Body of pancreas (tissue), 4 donors: ENCODE measurements around the gene P3H3. TPM values are rescaled to one million over a fixed set of nuclear protein-coding genes. Genes with fewer than 3 reads are reported as not detected.
"Not testable (repeated sequence)": the region's sequence is repeated elsewhere in the genome, so short reads cannot be mapped to it uniquely, and the experiment has no call there.

Source experiments
- ATAC-seq: fragments of 150-250 bp; one replicate; pipeline ENCODE4 v1.9.1; 2016
- DNase-seq, 4 donors: peaks; one replicate each; pipeline ENCODE4 v3.0.0-alpha.2; 2019
- H3K27ac ChIP-seq, 4 donors: fragments of 200-600 bp; sonication (generic); 1 replicate in 3 of 4; 2 replicates in 1 of 4; pipeline versions ENCODE4 v1.5.1 to v1.6.1; 2016 to 2019; ENCODE audit warnings: mild to moderate bottlenecking in 1 of 4, mixed read lengths in 1 of 4, moderate library complexity in 1 of 4
- H3K27me3 ChIP-seq, 2 donors: fragments of 200-600 bp; sonication (generic); one replicate each; pipeline ENCODE4 v1.6.0; 2016; ENCODE audit warnings: mild to moderate bottlenecking in 1 of 2
- H3K36me3 ChIP-seq, 2 donors: fragments of 200-600 bp; sonication (generic); replicated peaks in 1 of 2; 2 replicates each; pipeline ENCODE4 v1.5.1; 2016; ENCODE audit warnings: low read depth in 2 of 2; ENCODE audit not compliant: insufficient read depth in 1 of 2
- H3K4me1 ChIP-seq: fragments of 200-600 bp; sonication (generic); one replicate; pipeline ENCODE4 v1.6.0; 2016
- H3K4me3 ChIP-seq, 2 donors: fragments of 200-600 bp; sonication (generic); 1 replicate in 1 of 2; 2 replicates in 1 of 2; pipeline ENCODE4 v1.5.1; 2016 to 2019
- H3K9me3 ChIP-seq, 3 donors: fragments of 200-600 bp; sonication (generic); 1 replicate in 2 of 3; 2 replicates in 1 of 3; pipeline ENCODE4 v1.5.1; 2016
- CTCF ChIP-seq, 7 experiments: fragments of 450-650 bp in 4 of 7; fragments of 200-600 bp in 3 of 7; sonication (generic) in 3 of 7; IDR thresholded peaks; one replicate each; pipeline ENCODE4 v1.5.1; 2016 to 2019; ENCODE audit warnings: antibody characterized with exemption in 7 of 7
- POLR2A ChIP-seq, 3 donors: fragments of 450-650 bp; IDR thresholded peaks; one replicate each; pipeline ENCODE4 v1.6.1; 2016; ENCODE audit warnings: antibody characterized with exemption in 3 of 3, mild to moderate bottlenecking in 2 of 3
- WGBS, 2 donors: methylation state at CpG; one replicate each; pipeline ENCODE4 v1.1.5; 2017; 5-methylcytosine and 5-hydroxymethylcytosine counted together
- intact Hi-C: fragments of 100-400 bp; cut with DNase I; formaldehyde crosslinking; loops from one replicate; pipeline ENCODE4 v1.15.1; 2023
- total RNA-seq, 2 donors: library from RNA; depleted of rRNA; stranded (reverse); fragments of >200 nt; gene quantifications; one replicate each; pipeline ENCODE4 v1.1.0, GENCODE V29; 2016

Gene P3H3
- total RNA-seq, 2 donors from 2014 or later: 17.6 to 43.2 TPM

GRCh38 chr12:6863586-6864321 is 35.5 kb downstream of the P3H3 start:
- 96 to 98% methylated on average over 8 to 16 of the region's 16 CpGs for WGBS, 2 donors
- no peaks in the 10 kb centered on the region for H3K27me3 ChIP-seq
- TF ChIP-seq POLR2A (IDR thresholded peaks at IDR 0.05) (no peak), CTCF (IDR thresholded peaks at IDR 0.05) (no peak)
- no peak overlapping the region for H3K27ac ChIP-seq
- no peak overlapping the region for H3K4me3 ChIP-seq
- intact Hi-C loops: no loop called here
- peaks cover 14% of the 10 kb centered on the region for H3K4me1 ChIP-seq
- H3K36me3 ChIP-seq: peaks cover 0 to 30% of the 10 kb centered on the region in 2 donors
- no peak for DNase-seq
- no peak for ATAC-seq
- H3K9me3 ChIP-seq: no peaks in the 10 kb centered on the region

GRCh38 chr12:6865307-6865706 is 37.1 kb downstream of the P3H3 start:
- Histone ChIP-seq H3K4me1 (peaks cover 27% of the 10 kb centered on the region), H3K36me3 (peaks cover 0 to 25% of the 10 kb centered on the region in 2 donors)
- DNase-seq, H3K9me3 ChIP-seq, intact Hi-C loops, H3K27ac ChIP-seq, H3K27me3 ChIP-seq, ATAC-seq, H3K4me3 ChIP-seq: not testable (repeated sequence)
- 93 to 100% methylated on average over 5 of the region's 5 CpGs for WGBS, 2 donors

- H3K27ac ChIP-seq: peak overlapping the region in 3 of 4 donors; percentile 83 to 96 (median 89)
- peaks cover 32% of the 10 kb centered on the region for H3K4me1 ChIP-seq
- peaks cover 0 to 16% of the 10 kb centered on the region in 2 donors for H3K36me3 ChIP-seq
- no peaks in the 10 kb centered on the region for H3K9me3 ChIP-seq
- no peak for ATAC-seq
- 72 to 76% methylated on average over 19 of the region's 19 CpGs for WGBS, 2 donors
- H3K4me3 ChIP-seq: no peak overlapping the region
- TF ChIP-seq CTCF (IDR thresholded peaks at IDR 0.05): no peak
- no peak for TF ChIP-seq POLR2A (IDR thresholded peaks at IDR 0.05)
- no peak for DNase-seq
- no peaks in the 10 kb centered on the region for H3K27me3 ChIP-seq
- intact Hi-C loops: no loop called here
Measured at GRCh38 chr12:6866163-6866919, 38.1 kb downstream of the P3H3 start.

GRCh38 chr12:6866920-6867412 is 38.8 kb downstream of the P3H3 start:
- ATAC-seq (peak; percentile 12), DNase-seq (peak in 1 of 4 donors; percentile 48)
- peak overlapping the region; percentile 52 to 96 (median 86) for H3K27ac ChIP-seq
- peak overlapping the region; percentile 80 to 88 for H3K4me3 ChIP-seq
- no peaks in the 10 kb centered on the region for H3K27me3 ChIP-seq
- TF ChIP-seq CTCF (IDR thresholded peaks at IDR 0.05) (no peak), POLR2A (IDR thresholded peaks at IDR 0.05) (no peak)
- H3K4me1 ChIP-seq: peaks cover 38% of the 10 kb centered on the region
- WGBS, 2 donors: 2 to 4% methylated on average over 4 to 28 of the region's 33 CpGs
- intact Hi-C loops: no loop called here
- peaks cover 0 to 10% of the 10 kb centered on the region in 2 donors for H3K36me3 ChIP-seq
- H3K9me3 ChIP-seq: no peaks in the 10 kb centered on the region
